K562 (cell line): Measurements from ENCODE around the gene MGST2. TPM values are rescaled to one million over a fixed set of nuclear protein-coding genes. Genes with fewer than 3 reads are reported as not detected.

ENCODE experiments used
- ATAC-seq: fragments of 200-7000 bp; cut with Tn5 transposase; 3 replicates; pipeline ENCODE4 v1.9.1; 2020; ENCODE audit warnings: moderate library complexity
- BruUV-seq: library from RNA; stranded (reverse); fragments of 400-500 nt; replicated peaks from 2 replicates; lab custom pipeline; 2021; lab: Mats Ljungman, UMichigan
- CTCF ChIA-PET: fragments of 300-600 bp; formaldehyde crosslinking; extraction: SDS; loops from one replicate; lab custom pipeline; 2021; ENCODE audit warnings: low intra/inter-chr PET ratio; lab: Yijun Ruan, JAX
- POLR2A ChIA-PET: fragments of 300-600, 350-650 bp; sonication (Branson Sonifier 250); formaldehyde crosslinking; extraction: SDS; loops from one replicate; lab custom pipeline; 2021; ENCODE audit warnings: antibody characterized with exemption, inconsistent platforms; lab: Yijun Ruan, JAX
- DNase-seq, 4 experiments: peaks; one replicate each; pipeline versions ENCODE4 v3.0.0 to v3.0.0-alpha.2; 2011 to 2018; ENCODE audit warnings: low spot score in 3 of 4, mixed read lengths in 3 of 4; ENCODE audit errors: extremely low read depth in 1 of 4
- FAIRE-seq: peaks from 2 replicates; lab custom pipeline; 2011; peaks lifted over from hg19 to GRCh38; lab: Jason Lieb, UNC
- H2AFZ ChIP-seq: 2 replicates; pipeline ENCODE4 v1.6.0; 2011; ENCODE audit warnings: low read depth, low read length, control low read depth, inconsistent platforms
- H3K27ac ChIP-seq: fragments of 200-600 bp; 3 replicates; pipeline ENCODE4 v1.8.0; 2011; ENCODE audit warnings: low read depth, mild to moderate bottlenecking, control low read depth, inconsistent platforms, low read length, moderate library complexity, mixed read lengths; ENCODE audit errors: extremely low read depth
- H3K27me3 ChIP-seq, 2 experiments: fragments of 300-600 bp in 1 of 2; 2 replicates in 1 of 2; 3 replicates in 1 of 2; pipeline versions ENCODE4 v1.6.0 to v1.8.0; 2011; ENCODE audit warnings: inconsistent platforms in 2 of 2, low read length in 2 of 2, mild to moderate bottlenecking in 1 of 2, mixed read lengths in 1 of 2, moderate library complexity in 1 of 2; ENCODE audit not compliant: control insufficient read depth in 2 of 2, insufficient read depth in 2 of 2
- H3K36me3 ChIP-seq: fragments of 300-600 bp; 3 replicates; pipeline ENCODE4 v1.8.0; 2011; ENCODE audit warnings: mild to moderate bottlenecking, low read length, inconsistent platforms; ENCODE audit not compliant: control insufficient read depth, insufficient read depth
- H3K4me1 ChIP-seq, 2 experiments: fragments of 200-600 bp in 1 of 2; replicated peaks in 1 of 2; 2 replicates in 1 of 2; 3 replicates in 1 of 2; pipeline versions ENCODE4 v1.5.1 to v1.8.0; 2011; ENCODE audit warnings: inconsistent platforms in 2 of 2, low read length in 2 of 2, mild to moderate bottlenecking in 1 of 2, mixed read lengths in 1 of 2, moderate library complexity in 1 of 2; ENCODE audit not compliant: control insufficient read depth in 2 of 2, insufficient read depth in 2 of 2
- H3K4me2 ChIP-seq: 2 replicates; pipeline ENCODE4 v1.6.1; 2011; ENCODE audit warnings: low read length, control low read depth, inconsistent platforms, mixed read lengths; ENCODE audit not compliant: insufficient read depth
- H3K4me3 ChIP-seq: fragments of 200-600 bp; sonication (generic), shearing (Covaris generic); 2 replicates; pipeline ENCODE4 v1.5.1; 2016; ENCODE audit warnings: control low read depth, inconsistent platforms
- H3K79me2 ChIP-seq: fragments of 200-600 bp; 3 replicates; pipeline ENCODE4 v1.8.0; 2011; ENCODE audit warnings: low read length, inconsistent platforms; ENCODE audit not compliant: control insufficient read depth, insufficient read depth
- H3K9ac ChIP-seq, 2 experiments: 2 replicates each; pipeline versions ENCODE4 v1.6.0 to v1.6.1; 2011; ENCODE audit warnings: low read depth in 2 of 2, low read length in 2 of 2, control low read depth in 1 of 2, inconsistent platforms in 1 of 2, mild to moderate bottlenecking in 1 of 2, mixed read lengths in 1 of 2; ENCODE audit not compliant: insufficient read depth in 1 of 2
- H3K9me1 ChIP-seq: one replicate; pipeline ENCODE4 v1.6.0; 2011; ENCODE audit warnings: inconsistent platforms, mild to moderate bottlenecking, low read length, moderate library complexity; ENCODE audit not compliant: control insufficient read depth, insufficient read depth
- H3K9me3 ChIP-seq: replicated peaks from 2 replicates; pipeline ENCODE4 v1.5.1; 2011; ENCODE audit warnings: low read depth, low read length, inconsistent platforms; ENCODE audit not compliant: control insufficient read depth, insufficient read depth
- H4K20me1 ChIP-seq: replicated peaks from 2 replicates; pipeline ENCODE4 v1.6.1; 2011; ENCODE audit warnings: low read length, inconsistent platforms, mixed read lengths; ENCODE audit not compliant: control insufficient read depth, insufficient read depth
- BHLHE40 ChIP-seq: IDR thresholded peaks from 2 replicates; pipeline ENCODE4 v1.6.1; 2011; ENCODE audit warnings: low read length, improper control_type of control experiment
- EGR1 ChIP-seq: fragments of 450-650 bp; conservative IDR thresholded peaks from 2 replicates; pipeline ENCODE4 v1.6.1; 2017; ENCODE audit warnings: mild to moderate bottlenecking
- ETS2 ChIP-seq: IDR thresholded peaks from 2 replicates; pipeline ENCODE4 v1.6.1; 2016; ENCODE audit warnings: borderline replicate concordance, missing genetic modification characterization, mild to moderate bottlenecking, moderate library complexity, missing compliant biosample characterization; ENCODE audit not compliant: poor library complexity, severe bottlenecking
- GABPA ChIP-seq: fragments of 200-800 bp; sonication (Bioruptor generic); conservative IDR thresholded peaks from 2 replicates; pipeline ENCODE4 v1.6.1; 2016; ENCODE audit warnings: low read depth, missing genetic modification characterization, missing compliant biosample characterization
- ILK ChIP-seq: fragments of 450-650 bp; IDR thresholded peaks from 2 replicates; pipeline ENCODE4 v1.6.1; 2016; ENCODE audit warnings: missing genetic modification characterization, low read depth, mild to moderate bottlenecking, missing compliant biosample characterization, moderate library complexity, borderline replicate concordance
- JUN ChIP-seq, 2 experiments: sonication (generic) in 1 of 2; formaldehyde crosslinking in 1 of 2; IDR thresholded peaks; 2 replicates each; pipeline versions ENCODE4 v1.6.1 to v1.8.0; 2012 to 2022; ENCODE audit warnings: borderline replicate concordance in 2 of 2, mild to moderate bottlenecking in 2 of 2, improper control_type of control experiment in 1 of 2, low read depth in 1 of 2, low read length in 1 of 2, missing genetic modification reagents in 1 of 2
- LEF1 ChIP-seq: fragments of 450-650 bp; IDR thresholded peaks from 2 replicates; pipeline ENCODE4 v1.6.1; 2016; ENCODE audit warnings: mild to moderate bottlenecking
- MCM2 ChIP-seq: fragments of 450-650 bp; IDR thresholded peaks from 2 replicates; pipeline ENCODE4 v1.6.1; 2017; ENCODE audit warnings: low read depth, mild to moderate bottlenecking
- PTBP1 ChIP-seq: fragments of 200-400 bp; formaldehyde crosslinking; IDR thresholded peaks from 2 replicates; pipeline ENCODE4 v1.6.1; 2017; ENCODE audit warnings: low read depth, low read length
- SMARCB1 ChIP-seq: IDR thresholded peaks from 2 replicates; pipeline ENCODE4 v1.6.1; 2011; ENCODE audit warnings: improper control_type of control experiment, low read depth; ENCODE audit not compliant: insufficient read length
- SPI1 ChIP-seq: IDR thresholded peaks from 2 replicates; pipeline ENCODE4 v1.6.1; 2011; ENCODE audit warnings: low read depth, low read length, control low read depth, borderline replicate concordance
- WHSC1 ChIP-seq: IDR thresholded peaks from one replicate; pipeline ENCODE4 v1.6.1; 2012; ENCODE audit warnings: low read length, control low read depth, inconsistent platforms
- ZNF197 ChIP-seq: fragments of 200-800 bp; sonication (Bioruptor generic); IDR thresholded peaks from 2 replicates; pipeline ENCODE4 v1.6.1; 2016; ENCODE audit warnings: low read depth, missing genetic modification characterization, missing compliant biosample characterization
- WGBS: fragments of 100-300 bp; shearing (Covaris generic); methylation state at CpG from one replicate; pipeline ENCODE4 v1.1.6; 2016; ENCODE audit warnings: low coverage, mixed read lengths; ENCODE audit not compliant: insufficient coverage; ENCODE audit errors: missing lambda C conversion rate; 5-methylcytosine and 5-hydroxymethylcytosine counted together
- in situ Hi-C: fragments of 300-500 bp; cut with MboI; formaldehyde crosslinking; loops from 4 replicates; pipeline ENCODE4 v1.15.0; 2018; ENCODE audit warnings: inconsistent platforms, mixed read lengths
- intact Hi-C: fragments of 100-400 bp; cut with micrococcal nuclease; formaldehyde crosslinking; loops from 2 replicates; pipeline ENCODE4 v1.14.2; 2022
- polyA plus RNA-seq, 8 experiments: library from polyadenylated mRNA; depleted of rRNA in 4 of 8; stranded (reverse) in 5 of 8; unstranded in 3 of 8; fragments of >200 nt; fragmentation: Nextera tagmentation in 2 of 8; fragmentation: Illumina TruSeq in 1 of 8; extraction: Ambion mirVana in 2 of 8; extraction: Trizol in 1 of 8; gene quantifications; 2 replicates each; pipeline versions ENCODE4 v1.2.1 to v1.2.3, GENCODE V29; 2011 to 2014; ENCODE audit warnings: inconsistent platforms in 1 of 8, missing spikeins in 1 of 8
- total RNA-seq, 7 experiments: library from RNA; depleted of rRNA in 6 of 7; stranded (reverse); fragments of >200 nt in 6 of 7; fragmentation: Illumina TruSeq in 2 of 7; extraction: Trizol in 2 of 7; gene quantifications; 2 replicates each; pipeline versions ENCODE4 v1.2.1 to v1.2.3, GENCODE V29; 2011 to 2021; ENCODE audit warnings: low replicate concordance in 1 of 7
- TF ChIP-seq, protein P1 (sequence below): fragments of 250-450 bp; sonication (Bioruptor Pico); IDR thresholded peaks from 2 replicates; pipeline ENCODE4 v1.4.0; 2020; ENCODE audit warnings: mild to moderate bottlenecking, moderate library complexity, borderline replicate concordance
- TF ChIP-seq, protein P2 (sequence below): fragments of 450-650 bp; IDR thresholded peaks from 2 replicates; pipeline ENCODE4 v1.6.1; 2014; ENCODE audit warnings: low read depth, mild to moderate bottlenecking, moderate library complexity, borderline replicate concordance

MGST2 gene
- total and polyA plus RNA-seq, 9 of the 15 experiments (the other 6 are each of a cell fraction or from before 2014, with no cell fraction given) = 38.7 to 115 (median 84.6) TPM

DNA sequence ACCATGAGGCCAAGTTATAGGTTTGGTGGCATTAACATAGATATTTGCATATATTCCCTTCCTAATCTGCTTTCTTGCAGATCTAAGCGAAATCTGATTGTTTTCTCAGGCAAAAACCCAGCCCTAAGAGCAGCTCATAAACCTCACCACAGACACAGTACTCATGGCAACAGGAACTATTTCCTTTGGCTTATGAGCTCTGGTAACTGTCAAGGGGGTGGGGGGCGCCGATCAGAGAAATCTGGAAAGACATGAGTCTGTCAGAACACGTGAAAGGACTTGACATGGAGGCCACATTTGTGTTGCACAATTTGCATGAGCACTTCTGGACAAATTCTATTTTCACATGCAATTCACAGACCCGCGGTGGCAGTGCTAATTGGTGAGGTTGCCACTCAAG, 83.7 kb downstream of the MGST2 start:
- ATAC-seq (no peak), DNase-seq (no peak)
- CTCF ChIA-PET = no interaction called here
- no peak for TF ChIP-seq ZNF197 (CRISPR knock-in tag)
- no peak for TF ChIP-seq SMARCB1
- TF ChIP-seq SPI1 = no peak
- TF ChIP-seq JUN (IDR thresholded peaks at IDR 0.05; ENCODE audit: borderline replicate concordance, low read depth, low read length) = no peak
- no peak for TF ChIP-seq JUN (CRISPR knock-in tag; IDR thresholded peaks at IDR 0.05; ENCODE audit: borderline replicate concordance)
- TF ChIP-seq, protein P1, sequence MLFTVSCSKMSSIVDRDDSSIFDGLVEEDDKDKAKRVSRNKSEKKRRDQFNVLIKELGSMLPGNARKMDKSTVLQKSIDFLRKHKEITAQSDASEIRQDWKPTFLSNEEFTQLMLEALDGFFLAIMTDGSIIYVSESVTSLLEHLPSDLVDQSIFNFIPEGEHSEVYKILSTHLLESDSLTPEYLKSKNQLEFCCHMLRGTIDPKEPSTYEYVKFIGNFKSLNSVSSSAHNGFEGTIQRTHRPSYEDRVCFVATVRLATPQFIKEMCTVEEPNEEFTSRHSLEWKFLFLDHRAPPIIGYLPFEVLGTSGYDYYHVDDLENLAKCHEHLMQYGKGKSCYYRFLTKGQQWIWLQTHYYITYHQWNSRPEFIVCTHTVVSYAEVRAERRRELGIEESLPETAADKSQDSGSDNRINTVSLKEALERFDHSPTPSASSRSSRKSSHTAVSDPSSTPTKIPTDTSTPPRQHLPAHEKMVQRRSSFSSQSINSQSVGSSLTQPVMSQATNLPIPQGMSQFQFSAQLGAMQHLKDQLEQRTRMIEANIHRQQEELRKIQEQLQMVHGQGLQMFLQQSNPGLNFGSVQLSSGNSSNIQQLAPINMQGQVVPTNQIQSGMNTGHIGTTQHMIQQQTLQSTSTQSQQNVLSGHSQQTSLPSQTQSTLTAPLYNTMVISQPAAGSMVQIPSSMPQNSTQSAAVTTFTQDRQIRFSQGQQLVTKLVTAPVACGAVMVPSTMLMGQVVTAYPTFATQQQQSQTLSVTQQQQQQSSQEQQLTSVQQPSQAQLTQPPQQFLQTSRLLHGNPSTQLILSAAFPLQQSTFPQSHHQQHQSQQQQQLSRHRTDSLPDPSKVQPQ (CRISPR knock-in tag) = no peak
- no peak for TF ChIP-seq BHLHE40
- TF ChIP-seq PTBP1 = no peak
- TF ChIP-seq, protein P2, sequence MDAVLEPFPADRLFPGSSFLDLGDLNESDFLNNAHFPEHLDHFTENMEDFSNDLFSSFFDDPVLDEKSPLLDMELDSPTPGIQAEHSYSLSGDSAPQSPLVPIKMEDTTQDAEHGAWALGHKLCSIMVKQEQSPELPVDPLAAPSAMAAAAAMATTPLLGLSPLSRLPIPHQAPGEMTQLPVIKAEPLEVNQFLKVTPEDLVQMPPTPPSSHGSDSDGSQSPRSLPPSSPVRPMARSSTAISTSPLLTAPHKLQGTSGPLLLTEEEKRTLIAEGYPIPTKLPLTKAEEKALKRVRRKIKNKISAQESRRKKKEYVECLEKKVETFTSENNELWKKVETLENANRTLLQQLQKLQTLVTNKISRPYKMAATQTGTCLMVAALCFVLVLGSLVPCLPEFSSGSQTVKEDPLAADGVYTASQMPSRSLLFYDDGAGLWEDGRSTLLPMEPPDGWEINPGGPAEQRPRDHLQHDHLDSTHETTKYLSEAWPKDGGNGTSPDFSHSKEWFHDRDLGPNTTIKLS = no peak
- no peak for TF ChIP-seq GABPA (tag)
- TF ChIP-seq ILK = no peak
- TF ChIP-seq WHSC1 = no peak
- TF ChIP-seq ETS2 (tag) = no peak
- TF ChIP-seq EGR1 = no peak
- TF ChIP-seq LEF1 = no peak
- no peak for TF ChIP-seq MCM2

More for the DNA sequence above, 83.7 kb downstream of the MGST2 start:
- Histone ChIP-seq H3K79me2 (no peaks in the 10 kb centered on the region), H4K20me1 (no peaks in the 10 kb centered on the region; the same call in 1 of the 2 replicates), H3K9me3 (no peaks in the 10 kb centered on the region), H2AFZ (no peak overlapping the region), H3K9ac (no peak overlapping the region), H3K27ac (no peak overlapping the region), H3K4me2 (no peak overlapping the region), H3K4me1 (no peaks in the 10 kb centered on the region), H3K36me3 (no peaks in the 10 kb centered on the region), H3K4me3 (no peak overlapping the region), H3K27me3 (peaks cover 15 to 39% of the 10 kb centered on the region in 2 experiments; a peak in 4 of 5 replicates), H3K9me1 (no peaks in the 10 kb centered on the region)
- WGBS = 5% methylated on average over 6 of the region's 6 CpGs
- intact Hi-C loops (no loop called here), in situ Hi-C loops (no loop called here)
- no TSS peak for BruUV-seq
- FAIRE-seq = no peak
- POLR2A ChIA-PET = interaction anchor here (0.9 to 1.6 kb wide), 2 partner anchors 9 to 15 kb away, joined by 3 to 5 read pairs; no protein-coding TSS in a partner anchor
